ENCODE data around the gene FHAD1. TPM values are rescaled to one million over a fixed set of nuclear protein-coding genes. Genes with fewer than 3 reads are reported as not detected.

Gene FHAD1
- total and polyA plus RNA-seq, 10 of the 15 experiments (the other 5 are each of a cell fraction or from before 2014, with no cell fraction given): 0.09 to 1.0 (median 0.32) TPM; not detected in 2

DNA sequence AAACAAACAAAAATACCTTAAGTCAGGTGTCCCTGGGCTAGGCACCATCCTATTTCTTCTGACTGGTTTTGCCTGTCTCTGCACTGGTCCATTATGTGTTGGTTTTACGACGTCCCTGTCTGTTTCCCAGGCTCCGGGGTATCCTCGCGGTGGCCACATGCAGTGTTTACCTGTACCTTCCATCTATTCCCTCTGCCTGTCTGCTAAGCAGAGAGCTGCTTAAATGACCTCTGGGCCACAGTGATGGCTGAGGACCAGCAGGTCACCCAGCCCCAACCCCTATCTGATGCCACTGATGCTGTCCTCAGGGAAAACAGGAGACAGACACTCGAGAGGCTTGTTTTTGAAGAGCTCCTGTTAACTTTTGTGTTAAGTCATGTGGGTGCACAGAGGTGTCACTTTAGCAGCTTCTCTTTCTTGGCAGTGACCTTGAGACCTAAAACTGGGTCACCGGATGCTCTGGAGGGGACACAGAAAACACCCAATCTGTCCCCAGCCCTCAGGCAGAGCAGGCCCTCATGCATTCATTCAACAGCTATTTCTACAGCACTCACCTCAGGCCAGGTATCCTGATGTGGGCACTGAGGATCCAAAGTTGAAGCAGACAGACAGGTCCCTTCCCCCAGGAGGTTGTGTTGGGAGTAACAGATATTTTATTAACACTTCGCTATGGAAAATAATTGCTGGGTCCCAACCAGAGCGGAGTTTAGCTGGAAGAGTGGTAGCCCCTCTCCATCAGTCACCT lies 158.3 kb downstream of the FHAD1 start:
- ChIA-PET CTCF (no interaction called here), POLR2A (interaction anchor here (2.0 kb wide), 1 partner anchor 12 kb away, joined by 4 read pairs; no protein-coding TSS in a partner anchor)

More for the DNA sequence above, 158.3 kb downstream of the FHAD1 start:
- ChIA-PET SMC1A (ENCODE audit: uncharacterized antibody, unreplicated experiment) (interaction anchor here (1.0 to 1.3 kb wide), 2 partner anchors 10 to 12 kb away, joined by 3 read pairs; no protein-coding TSS in a partner anchor), RAD21 (ENCODE audit: unreplicated experiment) (interaction anchor here (0.5 kb wide), 1 partner anchor 26 kb away, joined by 3 read pairs; no protein-coding TSS in a partner anchor)
- Histone ChIP-seq H3K9ac (ENCODE audit: control insufficient read depth, insufficient read depth, low read length) (no peak overlapping the region), H3K4me2 (ENCODE audit: control insufficient read depth, insufficient read depth) (no peak overlapping the region), H4K20me1 (ENCODE audit: control insufficient read depth, insufficient read depth) (no peaks in the 10 kb centered on the region), H3K36me3 (ENCODE audit: control insufficient read depth in 2 of 2, insufficient read depth in 2 of 2, low read length in 1 of 2) (no peaks in the 10 kb centered on the region), H2AFZ (ENCODE audit: control insufficient read depth, low read depth, low read length) (no peak overlapping the region), H3K27ac (ENCODE audit: control insufficient read depth, insufficient read depth) (no peak overlapping the region), H3K79me2 (ENCODE audit: control insufficient read depth, insufficient read depth, low read length) (peaks cover 6% of the 10 kb centered on the region), H3K4me1 (ENCODE audit: control insufficient read depth, insufficient read depth, low read length) (peaks cover 4% of the 10 kb centered on the region; the same call in 1 of the 2 replicates), H3K27me3 (replicated peaks in 1 of 2; ENCODE audit: control insufficient read depth in 2 of 2, insufficient read depth in 2 of 2, low read length in 1 of 2) (peaks cover 0 to 3% of the 10 kb centered on the region in 2 experiments; a peak in 1 of 4 replicates), H3K4me3 (no peak overlapping the region), H3K9me3 (replicated peaks; ENCODE audit: control insufficient read depth, insufficient read depth, low read length) (no peaks in the 10 kb centered on the region)
- DNase-seq (ENCODE audit: low read depth, low spot score) (no peak), ATAC-seq (no peak), FAIRE-seq (no peak)
- WGBS (ENCODE audit: insufficient coverage, insufficient replicate concordance, low lambda C conversion rate, missing lambda C conversion rate): 72% methylated on average over 9 of the region's 9 CpGs
- no TSS peak for BruUV-seq (replicated peaks)
- TF ChIP-seq PAX5 (IDR thresholded peaks at IDR 0.05; ENCODE audit: borderline replicate concordance, low read depth, low read length) (no peak), IKZF2 (IDR thresholded peaks at IDR 0.05) (no peak), SPI1 (IDR thresholded peaks at IDR 0.05; ENCODE audit: borderline replicate concordance, insufficient read depth, low read depth, low read length) (no peak), ZZZ3 (IDR thresholded peaks at IDR 0.05; ENCODE audit: control insufficient read depth, insufficient read length, low read depth) (no peak), ZNF217 (IDR thresholded peaks at IDR 0.05) (no peak), FOXK2 (IDR thresholded peaks at IDR 0.05) (no peak), CHD4 (IDR thresholded peaks at IDR 0.05) (no peak), RELA (IDR thresholded peaks at IDR 0.05; ENCODE audit: borderline replicate concordance, partially characterized antibody) (no peak), BCL11A (IDR thresholded peaks at IDR 0.05; ENCODE audit: low read depth, low read length) (no peak), KDM1A (IDR thresholded peaks at IDR 0.05; ENCODE audit: borderline replicate concordance) (no peak), KAT2A (conservative IDR thresholded peaks at IDR 0.05; ENCODE audit: control insufficient read depth, low read depth, low read length) (no peak), ZNF687 (IDR thresholded peaks at IDR 0.05) (no peak), RFX5 (IDR thresholded peaks at IDR 0.05; ENCODE audit: low read depth, low read length) (no peak), ATF7 (IDR thresholded peaks at IDR 0.05; ENCODE audit: low read depth) (no peak)
- TF ChIP-seq, protein P1, sequence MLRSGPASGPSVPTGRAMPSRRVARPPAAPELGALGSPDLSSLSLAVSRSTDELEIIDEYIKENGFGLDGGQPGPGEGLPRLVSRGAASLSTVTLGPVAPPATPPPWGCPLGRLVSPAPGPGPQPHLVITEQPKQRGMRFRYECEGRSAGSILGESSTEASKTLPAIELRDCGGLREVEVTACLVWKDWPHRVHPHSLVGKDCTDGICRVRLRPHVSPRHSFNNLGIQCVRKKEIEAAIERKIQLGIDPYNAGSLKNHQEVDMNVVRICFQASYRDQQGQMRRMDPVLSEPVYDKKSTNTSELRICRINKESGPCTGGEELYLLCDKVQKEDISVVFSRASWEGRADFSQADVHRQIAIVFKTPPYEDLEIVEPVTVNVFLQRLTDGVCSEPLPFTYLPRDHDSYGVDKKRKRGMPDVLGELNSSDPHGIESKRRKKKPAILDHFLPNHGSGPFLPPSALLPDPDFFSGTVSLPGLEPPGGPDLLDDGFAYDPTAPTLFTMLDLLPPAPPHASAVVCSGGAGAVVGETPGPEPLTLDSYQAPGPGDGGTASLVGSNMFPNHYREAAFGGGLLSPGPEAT (IDR thresholded peaks at IDR 0.05; ENCODE audit: low read depth): no peak
- intact Hi-C loops (cut with micrococcal nuclease; ENCODE audit: unreplicated experiment) (no loop called here), in situ Hi-C loops (cut with MboI) (no loop called here)
